IPS-15b (cell line): ENCODE results near the gene PPIH.
"Not testable (repeated sequence)": the region's sequence is repeated elsewhere in the genome, so short reads cannot be mapped to it uniquely, and the experiment has no call there.

Source experiments
- H3K27me3 ChIP-seq: one replicate; pipeline ENCODE4 v1.6.1; 2013; ENCODE audit warnings: low read length; ENCODE audit not compliant: control insufficient read depth, insufficient read depth
- H3K36me3 ChIP-seq: one replicate; pipeline ENCODE4 v1.6.1; 2013; ENCODE audit warnings: low read length; ENCODE audit not compliant: control insufficient read depth, insufficient read depth
- H3K4me1 ChIP-seq: one replicate; pipeline ENCODE4 v1.6.1; 2013; ENCODE audit warnings: mild to moderate bottlenecking, low read length; ENCODE audit not compliant: control insufficient read depth, insufficient read depth
- H3K4me3 ChIP-seq: one replicate; pipeline ENCODE4 v1.5.1; 2013; ENCODE audit warnings: low read depth, low read length
- H3K9ac ChIP-seq: one replicate; pipeline ENCODE4 v1.6.1; 2013; ENCODE audit warnings: low read depth, mild to moderate bottlenecking, low read length
- H3K9me3 ChIP-seq: one replicate; pipeline ENCODE4 v1.6.1; 2013; ENCODE audit warnings: mild to moderate bottlenecking, low read length; ENCODE audit not compliant: control insufficient read depth, insufficient read depth

The PPIH gene

DNA sequence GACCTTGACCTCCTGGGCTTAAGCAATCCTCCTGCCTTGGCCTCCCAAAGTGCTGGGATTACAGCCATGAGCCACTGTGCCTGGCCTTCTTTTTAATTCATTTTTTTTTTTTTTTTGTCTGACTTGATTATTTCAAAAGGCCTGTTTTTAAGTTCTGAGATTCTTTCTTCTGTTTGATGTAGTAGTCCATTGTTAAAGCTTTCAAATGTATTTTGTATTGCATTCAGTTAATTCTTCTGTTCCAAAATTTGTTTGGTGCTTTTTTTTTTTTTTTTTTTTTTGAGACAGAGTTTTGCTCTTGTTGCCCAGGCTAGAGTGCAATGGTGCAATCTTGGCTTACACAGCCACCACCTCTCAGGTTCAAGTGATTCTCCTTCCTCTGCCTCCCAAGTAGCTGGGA, 56.2 kb downstream of the PPIH start:
- H3K9ac ChIP-seq, H3K9me3 ChIP-seq, H3K27me3 ChIP-seq, H3K4me1 ChIP-seq, H3K36me3 ChIP-seq, H3K4me3 ChIP-seq: not testable (repeated sequence)

DNA sequence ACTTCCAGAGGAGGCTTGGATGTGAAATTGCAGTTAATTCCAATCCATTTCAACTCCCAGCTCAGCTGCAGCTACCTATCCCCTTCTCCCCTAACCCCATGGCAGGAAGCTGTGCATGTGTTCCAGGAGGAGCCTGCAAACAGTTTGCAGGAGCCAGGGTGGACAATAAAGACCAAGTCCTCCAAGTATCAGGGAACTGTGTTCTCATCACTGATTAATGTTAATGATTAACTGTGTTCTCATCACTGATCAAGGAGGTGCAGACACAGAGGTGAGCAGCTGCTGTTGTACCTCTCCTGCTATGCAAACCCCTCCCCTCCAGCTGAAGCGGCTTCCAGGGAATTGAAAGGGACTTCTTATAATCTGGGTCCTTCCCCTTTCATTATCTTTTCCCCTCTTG, 62.6 kb downstream of the PPIH start:
- Histone ChIP-seq H3K9ac (no peak overlapping the region), H3K36me3 (no peaks in the 10 kb centered on the region), H3K4me3 (no peak overlapping the region), H3K27me3 (no peaks in the 10 kb centered on the region), H3K9me3 (no peaks in the 10 kb centered on the region), H3K4me1 (no peaks in the 10 kb centered on the region)

DNA sequence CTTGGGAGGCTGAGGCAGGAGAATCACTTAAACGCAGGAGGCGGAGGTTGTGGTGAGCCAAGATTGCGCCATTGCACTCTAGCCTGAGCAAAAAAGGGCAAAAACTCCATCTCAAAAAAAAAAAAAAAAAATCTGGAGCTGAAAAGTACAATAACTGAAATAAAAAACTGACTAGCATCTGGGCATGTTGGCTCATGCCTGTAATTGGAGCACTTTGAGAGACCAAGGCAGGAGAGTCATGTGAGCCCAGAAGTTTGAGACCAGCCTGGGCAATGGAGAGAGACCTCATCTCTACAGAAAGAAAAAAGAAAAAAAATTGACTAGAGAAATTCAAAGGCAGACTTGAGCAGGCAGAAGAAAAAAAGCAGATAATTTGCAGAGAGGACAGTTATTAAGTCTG, 63.7 kb downstream of the PPIH start:
- H3K36me3 ChIP-seq, result no peaks in the 10 kb centered on the region
- no peak overlapping the region for H3K4me3 ChIP-seq
- no peaks in the 10 kb centered on the region for H3K9me3 ChIP-seq
- no peaks in the 10 kb centered on the region for H3K27me3 ChIP-seq
- H3K4me1 ChIP-seq, result no peaks in the 10 kb centered on the region
- H3K9ac ChIP-seq, result no peak overlapping the region

DNA sequence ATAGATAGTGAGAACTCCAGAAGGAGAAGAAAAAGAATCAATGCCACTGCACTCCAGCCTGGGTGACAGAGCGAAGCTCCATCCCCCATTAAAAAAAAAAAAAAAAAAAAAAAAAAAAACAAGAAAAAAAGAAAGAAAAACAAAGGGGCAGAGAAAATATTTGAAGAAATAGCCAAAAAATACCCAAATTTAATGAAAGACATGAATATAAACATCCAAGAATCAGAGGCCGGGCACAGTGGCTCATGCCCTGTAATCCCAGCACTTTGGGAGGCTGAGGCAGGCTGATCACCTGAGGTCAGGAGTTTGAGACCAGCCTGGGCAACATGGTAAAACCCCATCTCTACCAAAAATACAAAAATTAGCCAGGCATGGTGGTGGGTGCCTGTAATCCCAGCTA, 64.2 kb downstream of the PPIH start:
- not testable (repeated sequence) for H3K36me3 ChIP-seq, H3K4me1 ChIP-seq, H3K9ac ChIP-seq, H3K9me3 ChIP-seq, H3K4me3 ChIP-seq, H3K27me3 ChIP-seq

DNA sequence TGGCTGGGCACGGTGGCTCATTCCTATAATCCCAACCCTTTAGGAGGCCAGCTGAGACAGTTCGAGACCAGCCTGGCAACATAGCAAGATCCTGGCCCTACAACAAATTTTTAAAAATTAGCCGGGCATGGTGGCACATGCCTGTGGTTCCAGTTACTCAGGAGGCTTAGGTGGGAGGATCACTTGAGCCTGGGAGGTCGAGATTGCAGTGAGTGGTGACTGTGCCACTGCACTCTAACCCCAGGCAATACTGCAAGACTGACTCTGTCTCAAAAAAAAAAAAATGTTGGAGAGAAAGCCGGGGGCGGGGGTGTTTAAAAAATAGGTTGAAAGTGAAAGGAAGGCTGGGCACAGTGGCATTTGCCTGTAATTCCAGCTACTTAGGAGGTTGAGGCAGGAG, 65.3 kb downstream of the PPIH start:
- H3K9ac ChIP-seq, result no peak overlapping the region
- H3K36me3 ChIP-seq, result no peaks in the 10 kb centered on the region
- H3K4me3 ChIP-seq, result no peak overlapping the region
- no peaks in the 10 kb centered on the region for H3K9me3 ChIP-seq
- H3K27me3 ChIP-seq, result no peaks in the 10 kb centered on the region
- no peaks in the 10 kb centered on the region for H3K4me1 ChIP-seq

DNA sequence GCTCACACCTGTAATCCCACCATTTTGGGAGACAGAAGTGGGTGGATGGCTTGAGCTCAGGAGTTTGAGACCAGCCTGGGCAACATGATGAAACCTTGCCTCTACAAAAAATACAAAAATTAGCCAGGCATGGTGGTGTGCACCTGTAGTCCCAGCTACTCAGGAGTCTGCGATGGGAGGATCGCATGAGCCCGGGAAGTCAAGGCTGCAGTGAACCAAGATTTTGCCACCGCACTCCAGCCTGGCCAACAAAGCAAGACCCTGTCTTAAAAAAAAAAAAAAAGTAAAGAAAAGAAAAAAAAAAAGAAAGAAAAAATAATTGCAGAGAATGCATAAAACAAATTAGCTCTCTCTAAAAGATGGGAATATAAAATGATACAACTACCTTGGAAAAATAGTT, 67.6 kb downstream of the PPIH start:
- H3K4me3 ChIP-seq, H3K36me3 ChIP-seq, H3K27me3 ChIP-seq, H3K4me1 ChIP-seq, H3K9ac ChIP-seq, H3K9me3 ChIP-seq: not testable (repeated sequence)
